ENCODE measurements around the gene IQCK. TPM values are rescaled to one million over a fixed set of nuclear protein-coding genes. Genes with fewer than 3 reads are reported as not detected.

IQCK gene
- total RNA-seq, 2 donors from 2014 or later, result 17.5 to 18.1 TPM

- ATAC-seq (ENCODE audit: insufficient number of reproducible peaks, low FRiP score, low read depth), result no peak
These were observed 115.1 kb downstream of the IQCK start for GRCh38 chr16:19833176-19833575.

GRCh38 chr16:19833581-19833980 is 115.5 kb downstream of the IQCK start:
- H3K4me1 ChIP-seq (ENCODE audit: control insufficient read depth in 1 of 2, low read depth in 2 of 2), result peaks cover 0 to 4% of the 10 kb centered on the region in 2 donors
- ATAC-seq (ENCODE audit: insufficient number of reproducible peaks, low FRiP score, low read depth), result no peak

More at GRCh38 chr16:19833176-19833575, 115.1 kb downstream of the IQCK start:
- Histone ChIP-seq H3K36me3 (no peaks in the 10 kb centered on the region), H3K27ac (no peak overlapping the region), H3K27me3 (replicated peaks; ENCODE audit: insufficient read depth) (no peaks in the 10 kb centered on the region), H3K4me3 (no peak overlapping the region), H3K4me1 (ENCODE audit: control insufficient read depth in 1 of 2, low read depth in 2 of 2) (peaks cover 0 to 4% of the 10 kb centered on the region in 2 donors), H3K9me3 (no peaks in the 10 kb centered on the region)
- no peak for TF ChIP-seq CTCF (IDR thresholded peaks at IDR 0.05)
- DNase-seq (ENCODE audit: low spot score), result no peak

GRCh38 chr16:19835196-19835595 is 117.1 kb downstream of the IQCK start:
- ATAC-seq (ENCODE audit: insufficient number of reproducible peaks, low FRiP score, low read depth), result no peak
- TF ChIP-seq CTCF (IDR thresholded peaks at IDR 0.05), result no peak

More at GRCh38 chr16:19833581-19833980, 115.5 kb downstream of the IQCK start:
- no peaks in the 10 kb centered on the region for H3K36me3 ChIP-seq
- no peaks in the 10 kb centered on the region for H3K27me3 ChIP-seq (replicated peaks; ENCODE audit: insufficient read depth)
- no peak for DNase-seq (ENCODE audit: low spot score)
- H3K4me3 ChIP-seq, result no peak overlapping the region
- no peak for TF ChIP-seq CTCF (IDR thresholded peaks at IDR 0.05)
- no peaks in the 10 kb centered on the region for H3K9me3 ChIP-seq
- H3K27ac ChIP-seq, result no peak overlapping the region

GRCh38 chr16:19835968-19836421 is 117.9 kb downstream of the IQCK start:
- Histone ChIP-seq H3K4me3 (no peak overlapping the region), H3K36me3 (no peaks in the 10 kb centered on the region), H3K27me3 (replicated peaks; ENCODE audit: insufficient read depth) (no peaks in the 10 kb centered on the region), H3K4me1 (ENCODE audit: control insufficient read depth in 1 of 2, low read depth in 2 of 2) (peaks cover 0 to 4% of the 10 kb centered on the region in 2 donors), H3K9me3 (no peaks in the 10 kb centered on the region), H3K27ac (no peak overlapping the region)
- DNase-seq (ENCODE audit: low spot score), result no peak
- no peak for ATAC-seq (ENCODE audit: insufficient number of reproducible peaks, low FRiP score, low read depth)
- no peak for TF ChIP-seq CTCF (IDR thresholded peaks at IDR 0.05)

More at GRCh38 chr16:19835196-19835595, 117.1 kb downstream of the IQCK start:
- Histone ChIP-seq H3K27ac (no peak overlapping the region), H3K4me1 (ENCODE audit: control insufficient read depth in 1 of 2, low read depth in 2 of 2) (peaks cover 0 to 4% of the 10 kb centered on the region in 2 donors), H3K27me3 (replicated peaks; ENCODE audit: insufficient read depth) (no peaks in the 10 kb centered on the region), H3K9me3 (no peaks in the 10 kb centered on the region), H3K36me3 (no peaks in the 10 kb centered on the region), H3K4me3 (no peak overlapping the region)
- no peak for DNase-seq (ENCODE audit: low spot score)

- peaks cover 0 to 4% of the 10 kb centered on the region in 2 donors for H3K4me1 ChIP-seq (ENCODE audit: control insufficient read depth in 1 of 2, low read depth in 2 of 2)
- DNase-seq (ENCODE audit: low spot score) (no peak), ATAC-seq (ENCODE audit: insufficient number of reproducible peaks, low FRiP score, low read depth) (no peak)
- no peak for TF ChIP-seq CTCF (IDR thresholded peaks at IDR 0.05)
- H3K9me3 ChIP-seq, result no peaks in the 10 kb centered on the region
- no peaks in the 10 kb centered on the region for H3K36me3 ChIP-seq
- H3K27ac ChIP-seq, result no peak overlapping the region
- no peak overlapping the region for H3K4me3 ChIP-seq
- no peaks in the 10 kb centered on the region for H3K27me3 ChIP-seq (replicated peaks; ENCODE audit: insufficient read depth)
These were observed 119.4 kb downstream of the IQCK start for GRCh38 chr16:19837331-19837980.
